ENCODE results near the gene SYT17.

The SYT17 gene

DNA sequence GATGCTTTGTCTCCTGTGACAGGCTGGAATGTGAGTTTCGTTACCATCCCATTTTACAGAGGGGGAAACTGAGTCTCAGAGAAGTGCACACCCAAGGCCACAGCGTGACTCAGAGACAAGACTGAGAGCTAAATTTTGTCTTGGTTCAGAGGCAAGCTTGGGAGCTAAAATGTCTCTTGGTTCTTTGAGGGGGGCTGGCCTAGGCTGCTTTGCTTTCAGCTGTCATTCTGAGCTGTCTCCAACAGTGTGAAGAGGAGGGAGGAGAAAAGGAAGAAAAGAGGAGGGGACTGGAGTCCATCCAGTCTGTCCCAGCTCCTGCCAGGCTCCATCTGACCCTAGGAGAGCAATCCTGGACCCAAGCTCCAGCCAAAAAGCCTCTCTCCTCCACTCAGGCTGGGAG, 117.4 kb downstream of the SYT17 start, which contains the start of gene CLEC19A:
CLEC19A (plus strand) TSS at position 301 of the 400 bp plus-strand sequence. CDS start 121 bp downstream, outside the sequence.
- H3K4me2 ChIP-seq (ENCODE audit: low read length) = no peak within 1 kb of the TSS

DNA sequence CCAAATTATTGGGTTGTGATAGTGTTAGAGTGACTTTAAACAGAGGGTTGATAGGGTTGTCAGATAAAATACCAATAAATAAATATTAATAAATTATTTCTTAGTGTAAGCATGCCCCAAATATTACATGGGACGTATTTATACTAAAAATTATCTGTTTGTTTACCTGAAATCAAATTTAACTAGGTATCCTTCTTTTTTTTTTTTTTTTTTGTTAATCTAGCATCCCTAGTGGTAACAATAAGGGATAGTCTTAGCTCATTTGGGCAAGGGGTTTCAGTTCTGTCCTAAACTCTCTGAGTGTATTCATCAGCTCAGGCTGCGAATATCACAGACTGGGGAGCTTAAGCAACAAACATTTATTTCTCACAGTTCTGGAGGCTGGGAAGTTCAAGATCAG, 118.8 kb downstream of the SYT17 start:
- Histone ChIP-seq H3K79me2 (ENCODE audit: control insufficient read depth, low read length) (no peaks in the 10 kb centered on the region), H3K27ac (ENCODE audit: low read depth, low read length) (no peak overlapping the region), H4K20me1 (ENCODE audit: control insufficient read depth, insufficient read depth, low read depth, low read length) (no peaks in the 10 kb centered on the region), H3K4me3 (ENCODE audit: low read length) (no peak overlapping the region), H3K9me2 (replicated peaks; ENCODE audit: control insufficient read depth, low read length) (no peaks in the 10 kb centered on the region), H3K4me1 (ENCODE audit: control insufficient read depth, low read length) (no peaks in the 10 kb centered on the region), H3K9me3 (ENCODE audit: control insufficient read depth, insufficient read depth, low read length) (no peaks in the 10 kb centered on the region), H3F3A (ENCODE audit: control insufficient read depth, insufficient read depth) (no peaks in the 10 kb centered on the region), H3K27me3 (ENCODE audit: control insufficient read depth, low read length) (peaks cover 5% of the 10 kb centered on the region; the same call in 1 of the 2 replicates), H3K36me3 (ENCODE audit: control insufficient read depth, low read length) (no peaks in the 10 kb centered on the region), H3K4me2 (ENCODE audit: low read length) (no peak overlapping the region)
- TF ChIP-seq EZH2phosphoT487 (IDR thresholded peaks at IDR 0.05; ENCODE audit: borderline replicate concordance, low read length) = no peak
- TF ChIP-seq, protein P1, sequence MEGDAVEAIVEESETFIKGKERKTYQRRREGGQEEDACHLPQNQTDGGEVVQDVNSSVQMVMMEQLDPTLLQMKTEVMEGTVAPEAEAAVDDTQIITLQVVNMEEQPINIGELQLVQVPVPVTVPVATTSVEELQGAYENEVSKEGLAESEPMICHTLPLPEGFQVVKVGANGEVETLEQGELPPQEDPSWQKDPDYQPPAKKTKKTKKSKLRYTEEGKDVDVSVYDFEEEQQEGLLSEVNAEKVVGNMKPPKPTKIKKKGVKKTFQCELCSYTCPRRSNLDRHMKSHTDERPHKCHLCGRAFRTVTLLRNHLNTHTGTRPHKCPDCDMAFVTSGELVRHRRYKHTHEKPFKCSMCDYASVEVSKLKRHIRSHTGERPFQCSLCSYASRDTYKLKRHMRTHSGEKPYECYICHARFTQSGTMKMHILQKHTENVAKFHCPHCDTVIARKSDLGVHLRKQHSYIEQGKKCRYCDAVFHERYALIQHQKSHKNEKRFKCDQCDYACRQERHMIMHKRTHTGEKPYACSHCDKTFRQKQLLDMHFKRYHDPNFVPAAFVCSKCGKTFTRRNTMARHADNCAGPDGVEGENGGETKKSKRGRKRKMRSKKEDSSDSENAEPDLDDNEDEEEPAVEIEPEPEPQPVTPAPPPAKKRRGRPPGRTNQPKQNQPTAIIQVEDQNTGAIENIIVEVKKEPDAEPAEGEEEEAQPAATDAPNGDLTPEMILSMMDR (IDR thresholded peaks at IDR 0.05; ENCODE audit: low read depth, low read length, poor library complexity, severe bottlenecking) = no peak

More for the DNA sequence above, 117.4 kb downstream of the SYT17 start, which contains the start of gene CLEC19A:
- no peak within 1 kb of the TSS for H3K27ac ChIP-seq (ENCODE audit: low read depth, low read length)
- no peak for TF ChIP-seq EZH2phosphoT487 (IDR thresholded peaks at IDR 0.05; ENCODE audit: borderline replicate concordance, low read length)
- TF ChIP-seq, protein P1 (IDR thresholded peaks at IDR 0.05; ENCODE audit: low read depth, low read length, poor library complexity, severe bottlenecking) = no peak
- no peaks in the 10 kb centered on the region for H3F3A ChIP-seq (ENCODE audit: control insufficient read depth, insufficient read depth)
- H3K27me3 ChIP-seq (ENCODE audit: control insufficient read depth, low read length) = peaks cover 5% of the 10 kb centered on the region; the same call in 1 of the 2 replicates
- H3K9me2 ChIP-seq (replicated peaks; ENCODE audit: control insufficient read depth, low read length) = no peaks in the 10 kb centered on the region
- H3K36me3 ChIP-seq (ENCODE audit: control insufficient read depth, low read length) = no peaks in the 10 kb centered on the region
- no peaks in the 10 kb centered on the region for H4K20me1 ChIP-seq (ENCODE audit: control insufficient read depth, insufficient read depth, low read depth, low read length)
- no peaks in the 10 kb centered on the region for H3K79me2 ChIP-seq (ENCODE audit: control insufficient read depth, low read length)
- H3K4me3 ChIP-seq (ENCODE audit: low read length) = no peak within 1 kb of the TSS
- no peaks in the 10 kb centered on the region for H3K9me3 ChIP-seq (ENCODE audit: control insufficient read depth, insufficient read depth, low read length)
- H3K4me1 ChIP-seq (ENCODE audit: control insufficient read depth, low read length) = no peaks in the 10 kb centered on the region

DNA sequence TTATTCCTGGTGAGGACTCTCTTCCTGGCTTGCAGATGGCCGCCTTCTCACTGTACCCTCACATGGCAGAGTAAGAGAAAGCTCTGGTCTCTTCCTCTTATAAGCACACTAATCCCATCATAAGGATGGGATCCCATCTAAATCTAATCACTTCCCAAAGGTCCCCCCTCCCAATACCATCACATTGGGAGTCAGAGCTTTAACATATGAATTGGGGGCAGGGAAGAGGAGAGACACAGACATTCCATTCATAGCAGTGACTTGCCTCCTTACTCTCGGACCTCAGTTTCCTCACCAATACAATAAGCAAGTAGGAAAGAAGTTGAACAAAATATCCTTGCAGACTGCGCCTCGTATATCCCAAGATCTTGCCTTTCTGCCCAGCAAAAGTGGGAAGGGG, 119.2 kb downstream of the SYT17 start:
- H4K20me1 ChIP-seq (ENCODE audit: control insufficient read depth, insufficient read depth, low read depth, low read length) = no peaks in the 10 kb centered on the region
- no peak overlapping the region for H3K4me2 ChIP-seq (ENCODE audit: low read length)
- no peaks in the 10 kb centered on the region for H3F3A ChIP-seq (ENCODE audit: control insufficient read depth, insufficient read depth)
- no peaks in the 10 kb centered on the region for H3K36me3 ChIP-seq (ENCODE audit: control insufficient read depth, low read length)
- H3K79me2 ChIP-seq (ENCODE audit: control insufficient read depth, low read length) = no peaks in the 10 kb centered on the region
- no peaks in the 10 kb centered on the region for H3K9me2 ChIP-seq (replicated peaks; ENCODE audit: control insufficient read depth, low read length)
- no peak for TF ChIP-seq EZH2phosphoT487 (IDR thresholded peaks at IDR 0.05; ENCODE audit: borderline replicate concordance, low read length)
- TF ChIP-seq, protein P1 (IDR thresholded peaks at IDR 0.05; ENCODE audit: low read depth, low read length, poor library complexity, severe bottlenecking) = no peak
- H3K4me1 ChIP-seq (ENCODE audit: control insufficient read depth, low read length) = no peaks in the 10 kb centered on the region
- H3K4me3 ChIP-seq (ENCODE audit: low read length) = no peak overlapping the region
- no peaks in the 10 kb centered on the region for H3K9me3 ChIP-seq (ENCODE audit: control insufficient read depth, insufficient read depth, low read length)
- peaks cover 5% of the 10 kb centered on the region; the same call in 1 of the 2 replicates for H3K27me3 ChIP-seq (ENCODE audit: control insufficient read depth, low read length)
- H3K27ac ChIP-seq (ENCODE audit: low read depth, low read length) = no peak overlapping the region

All from DOHH2 (cell line).